Measurements from ENCODE around the gene QTRT2. TPM values are rescaled to one million over a fixed set of nuclear protein-coding genes. Genes with fewer than 3 reads are reported as not detected.

Gene QTRT2
- total RNA-seq (2014; rRNA removed; shearing (Covaris generic)): 49.4 and 66.5 TPM in 2 replicates
- 32.3 and 37.9 TPM in 2 replicates for polyA plus RNA-seq (2016; fragmentation: Nextera tagmentation; extraction: Ambion mirVana)
- long read RNA-seq, partial matches to known transcripts: 18 of 29 reads
- long read RNA-seq, other reads (novel, unspliced or antisense): 11 of 29 reads

DNA sequence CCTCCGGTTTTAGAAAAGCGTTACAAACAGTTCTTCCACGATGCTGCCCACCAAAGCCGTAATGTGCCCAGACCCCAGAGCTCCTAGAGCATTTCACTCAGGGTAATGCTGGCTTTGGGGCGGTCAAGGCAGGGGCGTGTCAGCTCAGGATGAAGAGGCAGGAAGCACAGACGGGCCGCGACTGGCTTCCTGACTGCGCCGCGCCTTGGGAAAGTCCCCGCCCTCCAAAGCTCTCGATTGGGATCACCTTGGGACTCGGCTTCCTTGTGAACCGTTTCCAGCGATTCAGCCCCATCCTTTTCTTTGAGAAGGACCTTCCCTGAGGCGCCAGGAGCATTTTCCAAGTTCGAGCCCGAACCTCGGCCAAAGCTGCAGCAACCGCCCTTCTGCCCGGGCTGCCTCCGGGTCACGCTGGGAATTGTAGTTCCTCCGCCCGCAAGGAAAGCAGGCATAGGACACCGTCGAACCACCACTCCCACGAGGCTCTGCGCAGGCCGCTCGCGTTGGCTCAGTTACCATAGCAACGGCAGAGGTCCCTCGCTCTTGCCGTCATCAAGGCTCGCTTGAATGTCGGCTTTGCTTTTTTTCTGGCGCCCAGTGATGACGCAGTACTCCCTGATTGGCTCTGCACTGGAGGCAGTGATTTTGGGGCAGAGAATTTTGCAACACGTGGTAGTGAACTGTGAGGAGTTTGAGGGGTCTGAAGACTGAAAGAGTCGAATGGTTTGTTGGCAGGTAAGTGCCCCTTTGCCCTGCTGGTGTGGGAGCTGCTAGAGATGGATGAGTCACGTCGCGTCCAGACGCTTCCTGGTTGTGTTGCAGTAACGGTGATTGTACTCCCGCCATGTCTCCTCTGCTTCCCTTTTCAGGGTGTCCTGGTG is at the start of gene QTRT2, which contains the start of gene CCDC191:
TSS of gene QTRT2 (plus strand) at position 608 of the 881 bp plus-strand sequence. CDS start 8,521 bp downstream, outside the sequence.
TSS of gene CCDC191 (minus strand) at position 397 of the 881 bp plus-strand sequence. CDS start at position 337, 60 bp downstream.
- peak; percentile 100 for DNase-seq (ENCODE audit: low spot score)
- peaks cover 13% of the 10 kb centered on the region for H3K4me1 Mint-ChIP-seq
- peaks cover 10% of the 10 kb centered on the region; the same call in 1 of the 3 replicates for H3K36me3 Mint-ChIP-seq (ENCODE audit: low read depth)
- Histone ChIP-seq H3K36me3 (ENCODE audit: insufficient read depth) (no peaks in the 10 kb centered on the region), H4K20me1 (replicated peaks; ENCODE audit: insufficient read depth) (0 out of 2 replicates have a peak, but pooled peaks cover 8% of the 10 kb centered on the region), H3K27me3 (ENCODE audit: insufficient read depth) (no peaks in the 10 kb centered on the region), H3K4me2 (peak within 1 kb of the TSS; percentile 85), H3K9me2 (ENCODE audit: insufficient read depth) (no peaks in the 10 kb centered on the region), H2AFZ (peak within 1 kb of the TSS; percentile 80), H3K4me3 (peak within 1 kb of the TSS; percentile 73), H3F3A (replicated peaks; ENCODE audit: low read depth) (no peaks in the 10 kb centered on the region), H3K4me1 (ENCODE audit: insufficient read depth) (peaks cover 10% of the 10 kb centered on the region), H3K79me2 (replicated peaks; ENCODE audit: insufficient read depth) (peaks cover 46% of the 10 kb centered on the region), H3K27ac (ENCODE audit: low read depth) (peak within 1 kb of the TSS; percentile 8; the same call in 1 of the 2 replicates)
- TF ChIP-seq JUNB (IDR thresholded peaks at IDR 0.05; ENCODE audit: unreplicated experiment): no peak
- peak; percentile 76 for TF ChIP-seq POLR2AphosphoS5 (IDR thresholded peaks at IDR 0.05; ENCODE audit: low read depth)
- TF ChIP-seq NANOG (IDR thresholded peaks at IDR 0.05; ENCODE audit: borderline replicate concordance): no peak
- no peak for TF ChIP-seq ZNF114 (CRISPR knock-in tag; IDR thresholded peaks at IDR 0.05)
- TF ChIP-seq CREB1 (CRISPR knock-in tag; IDR thresholded peaks at IDR 0.05; ENCODE audit: low read depth): peak; percentile 99
- TF ChIP-seq, protein P1, sequence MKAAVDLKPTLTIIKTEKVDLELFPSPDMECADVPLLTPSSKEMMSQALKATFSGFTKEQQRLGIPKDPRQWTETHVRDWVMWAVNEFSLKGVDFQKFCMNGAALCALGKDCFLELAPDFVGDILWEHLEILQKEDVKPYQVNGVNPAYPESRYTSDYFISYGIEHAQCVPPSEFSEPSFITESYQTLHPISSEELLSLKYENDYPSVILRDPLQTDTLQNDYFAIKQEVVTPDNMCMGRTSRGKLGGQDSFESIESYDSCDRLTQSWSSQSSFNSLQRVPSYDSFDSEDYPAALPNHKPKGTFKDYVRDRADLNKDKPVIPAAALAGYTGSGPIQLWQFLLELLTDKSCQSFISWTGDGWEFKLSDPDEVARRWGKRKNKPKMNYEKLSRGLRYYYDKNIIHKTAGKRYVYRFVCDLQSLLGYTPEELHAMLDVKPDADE (IDR thresholded peaks at IDR 0.05): peak; percentile 94
- H3K9me3 Mint-ChIP-seq: no peaks in the 10 kb centered on the region; the same call in 2 of the 3 replicates
- peak within 1 kb of the TSS; percentile 96 for H3K4me3 Mint-ChIP-seq
- peak; percentile 98 for ATAC-seq
- peaks cover 1% of the 10 kb centered on the region for H3K27me3 Mint-ChIP-seq (ENCODE audit: insufficient read depth, low read depth, poor library complexity)
- peak within 1 kb of the TSS; percentile 98 for H3K27ac Mint-ChIP-seq

GRCh38 chr3:114011059-114011797 is 45.3 kb upstream of the QTRT2 start:
- Histone ChIP-seq H3K27me3 (ENCODE audit: insufficient read depth) (no peaks in the 10 kb centered on the region), H3K36me3 (ENCODE audit: insufficient read depth) (no peaks in the 10 kb centered on the region), H4K20me1 (replicated peaks; ENCODE audit: insufficient read depth) (no peaks in the 10 kb centered on the region), H3F3A (replicated peaks; ENCODE audit: low read depth) (no peaks in the 10 kb centered on the region), H3K79me2 (replicated peaks; ENCODE audit: insufficient read depth) (no peaks in the 10 kb centered on the region), H3K4me3 (no peak overlapping the region), H3K4me1 (ENCODE audit: insufficient read depth) (no peaks in the 10 kb centered on the region), H2AFZ (no peak overlapping the region; the same call in 1 of the 2 replicates), H3K4me2 (no peak overlapping the region), H3K27ac (ENCODE audit: low read depth) (no peak overlapping the region), H3K9me2 (ENCODE audit: insufficient read depth) (no peaks in the 10 kb centered on the region)
- no peak for TF ChIP-seq STAT1 (IDR thresholded peaks at IDR 0.05; ENCODE audit: unreplicated experiment)
- no peak for TF ChIP-seq ZNF462 (CRISPR knock-in tag; IDR thresholded peaks at IDR 0.05)
- TF ChIP-seq NANOG (IDR thresholded peaks at IDR 0.05; ENCODE audit: borderline replicate concordance): no peak
- no peak for TF ChIP-seq CREB1 (CRISPR knock-in tag; IDR thresholded peaks at IDR 0.05; ENCODE audit: low read depth)
- TF ChIP-seq ZNF114 (CRISPR knock-in tag; IDR thresholded peaks at IDR 0.05): no peak
- TF ChIP-seq JUNB (IDR thresholded peaks at IDR 0.05; ENCODE audit: unreplicated experiment): no peak
- no peak for TF ChIP-seq EZH2 (IDR thresholded peaks at IDR 0.05; ENCODE audit: low read depth, unreplicated experiment)
- no peak for TF ChIP-seq EZH2phosphoT487 (IDR thresholded peaks at IDR 0.05; ENCODE audit: unreplicated experiment)
- DNase-seq (ENCODE audit: low spot score) (no peak), ATAC-seq (no peak)
- no peaks in the 10 kb centered on the region for H3K9me3 Mint-ChIP-seq
- H3K4me3 Mint-ChIP-seq: no peak overlapping the region
- no peak overlapping the region for H3K27ac Mint-ChIP-seq
- H3K36me3 Mint-ChIP-seq (ENCODE audit: low read depth): no peaks in the 10 kb centered on the region
- H3K4me1 Mint-ChIP-seq: no peaks in the 10 kb centered on the region; the same call in 2 of the 3 replicates
- H3K27me3 Mint-ChIP-seq (ENCODE audit: insufficient read depth, low read depth, poor library complexity): no peaks in the 10 kb centered on the region

All from GM23338 (cell line).